Vagina (tissue), 2 donors: ENCODE measurements around the gene FIGNL1. TPM values are rescaled to one million over a fixed set of nuclear protein-coding genes. Genes with fewer than 3 reads are reported as not detected.
A peak's percentile ranks its signal among the peaks of the same experiment; 100 is the strongest.
"Not testable (repeated sequence)": the region's sequence is repeated elsewhere in the genome, so short reads cannot be mapped to it uniquely, and the experiment has no call there.

ENCODE experiments used
- DNase-seq, 2 donors: peaks; one replicate each; pipeline ENCODE4 v3.0.0-alpha.2; 2017; ENCODE audit errors: extremely low spot score in 2 of 2
- H3K27ac ChIP-seq: fragments of 200-600 bp; sonication (generic); one replicate; pipeline ENCODE4 v1.5.1; 2019
- H3K27me3 ChIP-seq: fragments of 200-600 bp; sonication (generic); one replicate; pipeline ENCODE4 v1.5.1; 2019
- H3K36me3 ChIP-seq, 2 donors: fragments of 200-600 bp; sonication (generic); one replicate each; pipeline ENCODE4 v1.5.1; 2017 to 2019
- H3K4me1 ChIP-seq: fragments of 200-600 bp; sonication (generic); one replicate; pipeline ENCODE4 v1.5.1; 2019
- H3K4me3 ChIP-seq, 2 donors: fragments of 200-600 bp; sonication (generic); 1 replicate in 1 of 2; 2 replicates in 1 of 2; pipeline ENCODE4 v1.5.1; 2016 to 2019
- H3K9me3 ChIP-seq: fragments of 200-600 bp; sonication (generic); one replicate; pipeline ENCODE4 v1.5.1; 2019
- CTCF ChIP-seq, 3 experiments: fragments of 450-650 bp in 2 of 3; fragments of 200-600 bp in 1 of 3; sonication (generic) in 1 of 3; IDR thresholded peaks; one replicate each; pipeline ENCODE4 v1.5.1; 2017 to 2019; ENCODE audit warnings: antibody characterized with exemption in 3 of 3, mild to moderate bottlenecking in 2 of 3, moderate library complexity in 2 of 3
- POLR2A ChIP-seq, 2 donors: fragments of 450-650 bp; IDR thresholded peaks; one replicate each; pipeline ENCODE4 v1.6.1; 2017; ENCODE audit warnings: antibody characterized with exemption in 2 of 2, mild to moderate bottlenecking in 2 of 2, moderate library complexity in 2 of 2
- POLR2AphosphoS5 ChIP-seq, 2 donors: sonication (generic); formaldehyde crosslinking; IDR thresholded peaks; one replicate each; pipeline ENCODE4 v1.9.0; 2017; ENCODE audit warnings: antibody characterized with exemption in 2 of 2, mild to moderate bottlenecking in 2 of 2, low read depth in 1 of 2; ENCODE audit not compliant: insufficient read depth in 1 of 2
- intact Hi-C: fragments of 100-400 bp; cut with DNase I; formaldehyde crosslinking; loops from one replicate; pipeline ENCODE4 v1.15.1; 2023
- total RNA-seq: library from RNA; depleted of rRNA; stranded (reverse); fragments of >200 nt; gene quantifications from one replicate; pipeline ENCODE4 v1.2.3, GENCODE V29; 2016

The FIGNL1 gene
- total RNA-seq, 1 donor from 2014 or later: 7.9 TPM

DNA sequence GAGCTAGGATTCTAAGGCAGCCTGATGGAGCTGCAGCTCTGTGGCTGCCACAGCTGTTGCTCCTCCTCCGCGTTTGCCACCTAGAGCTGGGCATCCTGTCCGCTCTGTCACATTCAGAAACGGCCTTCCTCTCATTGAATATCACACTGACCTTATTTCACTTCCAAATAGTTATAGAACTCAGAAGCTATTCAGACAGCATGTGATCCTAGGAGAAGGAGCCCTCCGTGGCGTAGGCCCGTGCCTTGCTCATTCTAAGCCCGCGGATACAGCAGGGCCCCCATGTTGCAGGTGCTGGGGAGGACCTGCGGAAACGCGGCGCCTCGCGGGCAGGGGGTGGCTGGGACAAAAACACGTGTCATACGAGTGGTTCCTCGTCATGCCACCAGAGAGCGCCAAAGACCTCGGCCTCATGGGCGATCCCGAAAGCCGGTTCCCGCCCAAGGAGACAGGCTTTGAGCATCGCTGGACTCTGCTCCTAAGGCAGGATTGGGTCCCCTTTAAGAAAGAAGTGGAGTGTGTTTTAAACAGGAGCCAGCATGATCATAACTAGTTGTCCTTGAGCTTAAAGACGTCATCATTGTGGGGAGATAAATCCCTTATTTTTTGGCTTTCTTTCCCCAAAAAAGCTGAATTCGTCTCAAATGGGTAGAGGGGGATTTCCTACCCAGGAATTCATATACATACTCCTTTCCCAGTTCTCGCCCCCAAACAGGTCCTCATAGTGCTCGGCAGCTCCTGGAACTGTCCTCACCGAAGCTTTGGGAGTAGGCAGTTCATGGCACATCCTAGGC, 17.9 kb upstream of the FIGNL1 start:
- Histone ChIP-seq H3K4me3 (peak overlapping the region in 1 of 2 donors; percentile 30), H3K36me3 (no peaks in the 10 kb centered on the region), H3K27me3 (no peaks in the 10 kb centered on the region), H3K9me3 (no peaks in the 10 kb centered on the region), H3K27ac (no peak overlapping the region), H3K4me1 (no peaks in the 10 kb centered on the region)
- TF ChIP-seq POLR2A (IDR thresholded peaks at IDR 0.05): no peak
- peak in 1 of 2 donors; percentile 56 for TF ChIP-seq POLR2AphosphoS5 (IDR thresholded peaks at IDR 0.05; ENCODE audit: insufficient read depth in 1 of 2, low read depth in 1 of 2)
- TF ChIP-seq CTCF (IDR thresholded peaks at IDR 0.05): peak; percentile 79 to 95 (median 89)
- no peak for DNase-seq
- intact Hi-C loops: loop anchor here (5.0 to 10.0 kb wide), 2 partner anchors 217 to 694 kb away; no protein-coding TSS in a partner anchor

DNA sequence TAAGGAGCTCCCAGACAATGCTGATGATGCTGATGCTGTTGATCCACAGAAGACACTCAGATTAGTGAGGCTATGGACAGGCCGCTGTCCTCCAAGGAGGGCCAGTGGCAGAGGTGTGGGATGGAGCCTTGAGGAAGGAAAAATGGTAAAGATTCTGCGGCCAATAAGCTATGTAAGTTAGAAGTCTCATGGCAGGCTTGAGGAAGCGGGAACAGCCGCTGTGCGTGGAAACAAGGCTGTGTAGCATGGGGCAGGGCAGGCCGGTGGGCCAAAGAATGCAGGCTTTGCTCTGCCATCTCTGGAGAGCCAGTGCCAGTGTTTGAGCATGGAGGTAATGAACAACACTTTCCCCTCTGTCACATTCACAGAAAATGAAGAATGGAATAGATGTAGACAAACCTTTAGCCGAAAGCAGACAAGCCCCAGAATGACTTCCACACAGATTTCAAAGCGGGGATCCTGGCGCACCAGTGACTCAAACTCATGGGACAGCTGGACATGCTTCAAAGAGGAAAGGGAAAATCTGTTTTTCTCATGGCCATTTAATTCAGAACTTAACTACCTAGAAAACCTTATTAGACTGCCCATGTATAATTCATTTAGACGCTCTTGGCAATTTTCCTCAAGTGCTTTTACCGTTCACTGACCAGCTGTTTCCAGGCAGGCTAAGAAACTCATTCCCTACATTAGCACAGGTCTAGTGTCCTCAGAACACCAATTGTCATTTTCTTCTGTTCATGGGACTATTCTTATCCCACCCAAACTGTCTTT, 16.9 kb upstream of the FIGNL1 start:
- Histone ChIP-seq H3K27me3 (no peaks in the 10 kb centered on the region), H3K27ac (no peak overlapping the region), H3K9me3 (no peaks in the 10 kb centered on the region), H3K36me3 (no peaks in the 10 kb centered on the region), H3K4me3 (no peak overlapping the region), H3K4me1 (no peaks in the 10 kb centered on the region)
- intact Hi-C loops: loop anchor here (5.0 to 10.0 kb wide), 2 partner anchors 218 to 695 kb away; no protein-coding TSS in a partner anchor
- TF ChIP-seq POLR2AphosphoS5 (IDR thresholded peaks at IDR 0.05; ENCODE audit: insufficient read depth in 1 of 2, low read depth in 1 of 2): no peak
- no peak for TF ChIP-seq CTCF (IDR thresholded peaks at IDR 0.05)
- TF ChIP-seq POLR2A (IDR thresholded peaks at IDR 0.05): no peak
- no peak for DNase-seq

DNA sequence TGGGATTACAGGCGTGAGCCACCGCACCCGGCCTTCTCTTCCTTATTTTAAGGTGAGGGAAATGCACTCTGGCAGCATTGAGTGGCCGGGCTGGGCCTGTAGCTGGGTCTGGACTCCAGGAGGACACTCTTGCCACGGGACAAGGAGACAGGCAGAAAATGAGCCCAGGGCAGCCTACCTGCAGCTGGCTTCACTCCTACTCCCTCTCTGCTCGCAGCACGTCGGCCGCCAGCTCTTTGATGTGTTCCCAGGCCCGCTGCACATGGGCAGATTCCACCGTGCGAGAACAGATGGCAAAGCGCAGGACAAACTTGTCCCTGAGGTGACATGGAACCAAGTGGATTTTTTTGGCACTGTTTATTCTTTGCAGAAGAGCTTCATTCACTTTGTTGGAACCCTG, 12.9 kb upstream of the FIGNL1 start:
- no peak for DNase-seq
- intact Hi-C loops: loop anchor here (10.0 kb wide), 1 partner anchor 222 kb away; no protein-coding TSS in a partner anchor
- no peaks in the 10 kb centered on the region for H3K36me3 ChIP-seq

GRCh38 chr7:50462361-50462760, 12.2 kb upstream of the FIGNL1 start:
- intact Hi-C loops: loop anchor here (10.0 kb wide), 1 partner anchor 222 kb away; no protein-coding TSS in a partner anchor
- H3K36me3 ChIP-seq: no peaks in the 10 kb centered on the region
- no peak for TF ChIP-seq CTCF (IDR thresholded peaks at IDR 0.05)
- TF ChIP-seq POLR2AphosphoS5 (IDR thresholded peaks at IDR 0.05; ENCODE audit: insufficient read depth in 1 of 2, low read depth in 1 of 2): no peak

More for the DNA sequence above, 12.9 kb upstream of the FIGNL1 start:
- no peaks in the 10 kb centered on the region for H3K27me3 ChIP-seq
- H3K27ac ChIP-seq: no peak overlapping the region
- no peaks in the 10 kb centered on the region for H3K4me1 ChIP-seq
- no peak overlapping the region for H3K4me3 ChIP-seq
- TF ChIP-seq POLR2AphosphoS5 (IDR thresholded peaks at IDR 0.05; ENCODE audit: insufficient read depth in 1 of 2, low read depth in 1 of 2) (no peak), POLR2A (IDR thresholded peaks at IDR 0.05) (no peak)
- no peaks in the 10 kb centered on the region for H3K9me3 ChIP-seq

DNA sequence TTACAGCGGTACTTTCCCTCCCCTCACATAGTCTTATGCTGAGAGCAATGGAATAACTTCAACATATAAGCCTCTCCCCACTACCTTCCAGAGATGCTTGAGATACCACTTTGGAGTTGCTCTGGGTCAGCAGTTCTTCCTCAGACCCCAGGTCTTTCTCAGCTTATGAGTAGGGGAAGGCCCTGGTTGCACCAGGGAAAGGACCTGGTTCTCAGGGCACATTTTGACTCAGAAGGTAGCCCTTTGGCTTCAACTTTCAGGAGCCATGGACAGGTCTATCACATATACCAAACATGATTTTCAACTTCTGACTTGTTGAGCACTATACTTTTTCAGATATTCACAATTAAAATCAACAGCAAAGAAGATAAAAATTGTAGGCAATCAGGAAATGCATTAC, 11.5 kb upstream of the FIGNL1 start:
- intact Hi-C loops: loop anchor here (10.0 kb wide), 1 partner anchor 223 kb away; no protein-coding TSS in a partner anchor
- Histone ChIP-seq H3K36me3 (no peaks in the 10 kb centered on the region), H3K27me3 (no peaks in the 10 kb centered on the region), H3K4me1 (no peaks in the 10 kb centered on the region), H3K9me3 (no peaks in the 10 kb centered on the region), H3K27ac (no peak overlapping the region), H3K4me3 (no peak overlapping the region)
- TF ChIP-seq POLR2A (IDR thresholded peaks at IDR 0.05) (no peak), CTCF (IDR thresholded peaks at IDR 0.05) (no peak), POLR2AphosphoS5 (IDR thresholded peaks at IDR 0.05; ENCODE audit: insufficient read depth in 1 of 2, low read depth in 1 of 2) (no peak)
- DNase-seq: no peak

More at GRCh38 chr7:50462361-50462760, 12.2 kb upstream of the FIGNL1 start:
- no peaks in the 10 kb centered on the region for H3K9me3 ChIP-seq
- H3K27ac ChIP-seq: no peak overlapping the region
- H3K27me3 ChIP-seq: no peaks in the 10 kb centered on the region
- H3K4me3 ChIP-seq: no peak overlapping the region
- DNase-seq: no peak
- H3K4me1 ChIP-seq: no peaks in the 10 kb centered on the region

GRCh38 chr7:50459183-50459582, 9.0 kb upstream of the FIGNL1 start:
- intact Hi-C loops, H3K36me3 ChIP-seq, H3K27me3 ChIP-seq, H3K4me3 ChIP-seq, H3K9me3 ChIP-seq, DNase-seq, H3K27ac ChIP-seq, H3K4me1 ChIP-seq: not testable (repeated sequence)

GRCh38 chr7:50458651-50459050, 8.5 kb upstream of the FIGNL1 start:
- DNase-seq, H3K36me3 ChIP-seq, H3K27ac ChIP-seq, intact Hi-C loops, H3K4me3 ChIP-seq, H3K4me1 ChIP-seq, H3K27me3 ChIP-seq, H3K9me3 ChIP-seq: not testable (repeated sequence)
